ENCODE results near the gene WWP2. TPM values are rescaled to one million over a fixed set of nuclear protein-coding genes. Genes with fewer than 3 reads are reported as not detected.
"Not testable (repeated sequence)": the region's sequence is repeated elsewhere in the genome, so short reads cannot be mapped to it uniquely, and the experiment has no call there.

WWP2 gene
- total RNA-seq, 1 donor from 2014 or later = 8.4 TPM

DNA sequence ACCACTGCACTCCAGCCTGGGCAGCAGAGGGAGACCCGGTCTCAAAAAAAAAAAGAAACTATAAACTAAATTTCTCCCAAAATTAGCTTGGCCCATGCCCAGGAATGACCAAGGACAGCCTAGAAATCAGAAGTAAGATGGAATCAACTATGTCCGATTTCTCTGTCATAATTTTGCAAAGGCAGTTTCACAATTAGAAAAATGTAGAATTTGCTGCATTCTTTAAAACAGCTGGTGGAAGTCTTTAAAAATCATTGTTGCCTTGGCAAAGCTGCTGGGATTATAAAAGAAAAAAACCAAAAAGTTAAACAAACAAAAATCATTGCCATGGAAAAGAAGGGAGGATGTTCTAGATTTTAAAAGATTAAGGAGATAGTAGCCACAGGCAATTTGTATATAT lies 32.4 kb downstream of the WWP2 start:
- DNase-seq (ENCODE audit: low spot score) = no peak

DNA sequence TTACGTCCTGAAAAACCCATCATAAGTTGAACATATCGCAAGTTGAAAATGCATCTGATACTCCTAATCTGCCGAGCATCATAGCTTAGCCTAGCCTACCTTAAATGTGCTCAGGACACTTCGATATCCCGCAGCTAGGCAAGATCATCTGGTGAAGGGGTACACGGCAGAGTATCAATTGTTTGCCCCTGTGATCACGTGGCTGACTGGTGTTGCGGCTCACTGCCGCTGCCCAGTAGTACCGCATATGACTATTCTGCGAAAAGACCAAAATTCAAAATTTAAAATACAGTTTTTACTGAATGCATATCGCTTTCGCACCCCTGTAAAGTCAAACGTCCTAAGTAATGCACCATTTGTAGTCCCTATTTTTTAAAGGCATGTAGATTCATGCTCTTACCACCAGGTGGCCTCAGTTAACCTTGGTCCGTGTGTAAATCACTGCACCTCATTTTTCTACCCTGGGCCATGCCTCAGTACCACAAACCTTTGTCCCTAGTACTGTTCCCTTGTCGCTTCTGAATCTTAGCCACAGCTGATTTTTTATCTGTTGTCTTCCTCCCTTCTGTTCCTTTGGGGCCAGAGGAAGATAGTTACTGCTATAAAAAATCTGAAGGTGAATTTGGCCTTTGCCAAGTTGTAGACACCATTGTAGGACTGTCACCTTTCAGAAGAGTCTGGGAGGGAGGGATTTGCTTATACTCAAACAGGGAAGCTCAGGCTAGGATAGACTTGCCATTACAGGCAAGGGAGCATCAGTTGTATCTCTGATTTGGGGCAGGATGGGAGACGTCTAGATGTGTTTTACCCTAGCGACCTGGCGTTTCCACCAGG lies 34.4 kb downstream of the WWP2 start:
- DNase-seq (ENCODE audit: low spot score) = peak; percentile 66

DNA sequence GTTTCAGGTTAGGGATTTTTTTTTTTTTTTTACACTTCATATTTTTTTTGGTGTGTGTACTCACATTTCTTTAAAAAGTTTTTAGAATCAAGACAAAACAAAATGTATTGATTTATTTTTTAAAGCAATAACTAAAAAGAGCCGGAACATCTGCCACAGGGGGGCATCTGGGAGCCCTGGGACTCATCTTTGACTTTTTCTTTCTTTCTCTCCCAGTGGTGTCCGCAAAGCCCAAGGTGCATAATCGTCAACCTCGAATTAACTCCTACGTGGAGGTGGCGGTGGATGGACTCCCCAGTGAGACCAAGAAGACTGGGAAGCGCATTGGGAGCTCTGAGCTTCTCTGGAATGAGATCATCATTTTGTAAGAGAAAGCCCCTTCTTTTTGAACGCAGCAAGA lies 36.3 kb downstream of the WWP2 start:
- no peak for DNase-seq (ENCODE audit: low spot score)

DNA sequence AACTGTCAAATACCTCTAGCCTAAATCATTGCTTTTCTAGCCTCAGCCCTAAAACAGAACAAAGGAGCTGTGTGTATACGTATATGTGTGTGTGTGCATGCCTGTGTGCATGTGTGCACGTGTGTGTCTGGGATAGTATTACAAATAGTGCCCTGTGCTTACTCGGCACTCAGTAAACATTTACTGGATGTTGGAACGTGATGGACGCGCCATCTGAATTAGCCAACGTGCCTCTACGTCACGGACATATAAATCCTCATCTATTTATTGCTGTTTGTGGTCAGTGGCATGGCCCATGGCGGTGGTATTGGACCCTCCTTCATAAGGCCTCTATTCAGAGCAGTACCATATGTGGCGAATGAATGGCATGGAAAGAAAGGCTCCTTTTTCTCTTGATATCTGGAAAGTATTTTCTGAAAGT lies 37.5 kb downstream of the WWP2 start:
- DNase-seq (ENCODE audit: low spot score) = no peak

DNA sequence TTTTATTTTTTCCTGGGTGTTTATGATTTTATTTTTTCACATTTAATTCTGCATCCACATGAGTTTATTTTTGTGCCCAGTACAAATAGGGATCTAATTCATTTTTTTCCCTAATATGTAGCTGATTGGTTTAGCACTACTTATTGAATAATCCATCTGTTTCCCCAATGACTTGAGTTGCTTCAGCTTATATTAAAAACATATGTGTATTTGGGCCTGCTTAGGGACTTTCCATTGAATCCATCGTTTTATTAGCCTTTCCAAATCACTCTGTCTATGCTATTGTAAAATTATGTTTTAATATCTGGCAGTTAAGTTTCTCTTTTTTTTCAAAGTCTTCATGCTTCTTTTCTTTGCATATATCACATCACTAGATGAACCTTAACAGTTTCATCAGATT lies 42.2 kb downstream of the WWP2 start:
- DNase-seq (ENCODE audit: low spot score) = no peak

DNA sequence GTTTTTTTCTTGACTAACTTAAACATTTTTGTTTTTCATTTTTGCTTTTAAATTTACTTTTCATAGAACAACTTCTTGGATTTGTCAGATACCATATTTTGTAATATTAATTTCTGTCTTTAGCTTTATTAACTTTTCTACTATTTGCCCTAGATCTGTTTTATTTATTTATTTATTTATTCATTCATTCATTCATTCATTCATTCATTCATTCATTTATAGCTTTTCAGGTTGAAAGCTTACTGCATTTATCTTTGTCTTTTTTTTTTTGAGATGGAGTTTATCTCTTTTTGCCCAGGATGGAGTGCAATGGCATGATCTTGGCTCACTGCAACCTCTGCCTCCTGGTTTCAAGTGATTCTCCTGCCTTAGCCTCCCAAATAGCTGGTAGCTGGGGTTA lies 44.6 kb downstream of the WWP2 start:
- not testable (repeated sequence) for DNase-seq (ENCODE audit: low spot score)

DNA sequence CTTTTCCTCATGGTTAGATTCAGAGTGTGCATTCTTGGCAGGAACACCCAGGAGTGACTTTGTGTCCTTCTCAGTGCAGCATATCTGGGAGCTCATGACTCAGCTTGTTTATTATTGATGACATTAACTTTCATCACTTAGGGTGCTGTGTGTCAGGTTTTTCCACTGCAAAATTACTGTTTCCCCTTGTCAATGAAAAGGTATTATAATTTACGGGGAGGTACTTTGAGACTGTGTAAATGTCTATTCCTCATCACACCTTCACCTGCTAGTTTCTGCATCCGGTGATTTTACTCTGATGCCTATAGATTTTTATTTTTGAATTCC lies 50.5 kb downstream of the WWP2 start:
- DNase-seq (ENCODE audit: low spot score) = no peak

DNA sequence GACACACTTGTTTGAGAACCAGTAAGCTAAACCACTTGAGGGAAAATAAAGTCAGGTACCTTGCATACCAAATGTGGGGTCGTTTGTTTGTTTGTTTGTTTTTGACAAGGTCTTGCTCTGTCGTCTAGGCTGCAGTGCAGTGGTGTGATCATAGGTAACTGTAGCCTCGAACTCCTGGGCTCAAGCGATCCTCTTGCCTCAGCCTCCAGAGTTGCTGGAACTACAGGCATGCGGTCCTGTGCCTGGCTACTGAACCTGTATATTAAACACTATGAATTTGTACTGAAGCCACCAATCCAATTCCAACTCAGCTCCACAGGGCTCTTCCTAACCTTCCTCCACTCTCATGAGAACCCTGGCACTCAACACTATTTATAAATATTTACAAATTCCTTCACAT lies 51.9 kb downstream of the WWP2 start:
- DNase-seq (ENCODE audit: low spot score) = no peak

DNA sequence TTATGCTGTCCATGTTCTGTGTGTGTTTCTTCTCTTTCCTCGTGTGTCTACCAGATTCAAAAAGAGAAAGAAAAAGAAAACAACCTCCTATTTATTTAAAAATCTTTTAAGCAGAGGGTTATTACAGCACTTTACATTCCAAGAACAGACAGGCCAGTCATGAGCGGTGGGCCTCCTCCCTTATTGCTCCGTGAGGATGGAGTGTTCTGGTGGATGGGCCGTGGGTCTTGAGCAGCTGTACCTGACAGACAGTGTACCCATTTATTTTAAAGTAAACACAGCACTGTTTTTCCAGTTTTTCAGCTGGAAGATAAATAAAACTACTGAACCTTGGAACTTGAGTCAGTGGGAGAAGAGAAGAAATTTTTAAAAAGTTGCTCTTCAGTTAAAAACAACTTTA lies 52.4 kb downstream of the WWP2 start:
- no peak for DNase-seq (ENCODE audit: low spot score)

DNA sequence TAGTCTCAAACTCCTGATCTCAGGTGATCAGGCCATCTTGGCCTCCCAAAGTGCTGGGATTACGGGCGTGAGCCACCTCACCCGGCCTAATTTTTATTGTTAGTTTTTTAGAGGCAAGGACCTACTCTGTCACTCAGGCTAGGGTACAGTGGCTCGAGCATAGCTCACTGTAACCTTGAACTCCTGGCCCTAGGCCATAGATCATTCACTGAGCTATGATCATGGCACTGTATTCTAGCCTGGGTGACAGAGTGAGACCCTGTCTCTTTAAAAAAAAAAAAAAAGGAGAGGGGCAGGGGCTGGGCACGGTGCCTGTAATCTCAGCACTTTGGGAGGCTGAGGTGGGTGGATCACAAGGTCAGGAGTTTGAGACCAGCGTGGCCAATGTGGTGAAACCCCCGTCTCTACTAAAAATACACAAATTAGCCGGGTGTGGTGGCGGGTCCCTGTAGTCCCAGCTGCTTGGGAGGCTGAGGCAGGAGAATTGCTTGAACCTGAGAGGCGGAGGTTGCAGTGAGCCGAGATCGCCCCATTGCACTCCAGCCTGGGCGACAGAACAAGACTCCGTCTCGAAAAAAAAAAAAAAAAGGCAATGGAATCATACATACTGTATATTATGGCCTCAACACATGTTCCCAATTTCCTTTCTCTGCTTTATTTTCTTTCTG lies 53.2 kb downstream of the WWP2 start:
- not testable (repeated sequence) for DNase-seq (ENCODE audit: low spot score)

DNA sequence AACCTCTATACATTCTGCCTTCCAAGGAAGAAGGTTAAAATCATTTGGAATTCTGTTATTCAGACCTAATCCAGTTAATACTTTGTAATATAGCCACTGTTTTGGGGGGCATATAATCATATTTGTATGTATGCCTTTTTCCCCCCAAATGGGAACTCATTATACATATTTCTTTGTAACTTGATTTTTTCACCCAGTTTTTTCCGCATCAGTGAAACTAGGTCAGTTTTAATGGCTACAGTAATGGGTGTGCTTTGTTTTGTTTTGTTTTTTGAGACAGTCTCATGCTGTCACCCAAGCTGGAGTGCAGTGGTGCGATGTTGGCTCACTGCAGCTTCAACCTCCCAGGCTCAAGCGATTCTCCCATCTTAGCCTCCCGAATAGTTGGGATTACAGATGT lies 54.9 kb downstream of the WWP2 start:
- no peak for DNase-seq (ENCODE audit: low spot score)

DNA sequence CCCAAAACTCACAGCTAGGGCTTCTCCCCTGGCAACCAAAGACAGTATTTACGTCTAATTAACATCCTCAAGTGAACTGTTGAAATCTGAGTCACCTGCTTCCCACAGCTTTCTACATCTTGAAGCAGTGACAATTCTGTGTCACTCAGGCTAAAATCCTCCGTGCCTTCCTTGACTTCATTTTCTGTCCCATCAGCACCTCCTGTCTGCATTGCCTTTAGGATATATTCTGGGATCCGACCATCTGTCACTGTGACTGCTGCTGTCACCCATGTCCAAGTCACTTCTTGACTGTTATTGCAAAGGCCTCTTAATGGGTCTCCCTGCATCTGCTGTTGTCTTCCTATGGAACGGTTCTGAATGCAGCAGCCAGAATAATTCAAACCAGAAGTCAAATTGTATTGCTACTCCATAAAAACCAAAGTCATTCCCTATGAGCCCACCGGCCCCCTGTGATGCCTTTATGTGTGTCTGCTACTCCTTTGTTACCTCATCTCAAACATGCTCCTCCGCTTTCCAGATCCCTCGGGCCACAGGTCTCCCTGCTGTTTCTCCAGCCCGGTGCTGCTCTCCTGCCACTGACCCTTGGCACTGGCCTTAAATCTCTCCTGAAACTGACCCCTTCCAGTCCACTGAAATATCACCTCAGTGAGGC lies 56.9 kb downstream of the WWP2 start:
- DNase-seq (ENCODE audit: low spot score) = no peak

DNA sequence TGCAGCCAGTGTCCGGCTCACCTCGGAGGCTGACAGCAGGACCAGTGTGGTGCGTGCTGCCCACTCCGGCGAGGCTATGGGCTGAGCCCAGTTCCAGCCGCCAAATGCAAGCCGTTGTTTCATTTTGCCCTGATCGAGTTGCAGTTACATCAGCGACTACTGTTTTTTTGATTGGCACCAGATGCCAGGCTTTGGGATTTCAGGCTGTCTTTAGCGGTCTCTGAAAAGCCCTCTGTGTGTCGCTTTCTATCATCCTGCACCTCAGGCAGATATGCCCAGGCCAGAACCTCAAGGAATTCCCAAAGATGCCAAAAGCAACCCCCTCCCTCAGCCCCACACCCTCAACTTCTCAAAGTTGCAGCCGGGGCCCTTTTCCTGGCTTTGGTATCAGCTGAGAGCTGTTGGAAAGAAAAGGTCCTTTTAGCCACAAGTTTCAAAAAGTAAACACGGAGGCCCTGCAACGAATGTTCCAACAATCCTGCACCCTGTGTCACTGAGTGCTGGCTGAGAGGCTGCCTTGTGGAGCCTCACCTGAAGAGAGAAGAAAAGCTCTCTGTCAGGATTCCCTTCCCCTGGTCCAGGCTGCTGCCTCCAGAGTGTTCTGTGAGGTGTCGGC lies 58.9 kb downstream of the WWP2 start:
- no peak for DNase-seq (ENCODE audit: low spot score)

DNA sequence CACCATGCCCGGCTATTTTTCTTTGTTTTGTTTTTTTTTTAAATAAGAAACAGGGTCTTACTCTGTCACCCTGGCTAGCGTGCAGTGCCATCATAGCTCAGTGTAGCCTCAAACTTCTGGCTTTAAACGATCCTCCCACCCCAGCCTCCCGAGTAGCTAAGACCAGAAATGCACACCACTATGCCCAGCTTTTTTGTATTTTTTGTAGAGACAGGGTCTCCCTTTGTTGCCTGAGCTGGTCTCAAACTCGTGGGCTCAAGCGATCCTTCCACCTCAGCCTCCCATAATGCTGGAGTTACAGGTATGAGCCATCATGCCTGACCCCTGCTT lies 59.7 kb downstream of the WWP2 start:
- DNase-seq (ENCODE audit: low spot score) = no peak

DNA sequence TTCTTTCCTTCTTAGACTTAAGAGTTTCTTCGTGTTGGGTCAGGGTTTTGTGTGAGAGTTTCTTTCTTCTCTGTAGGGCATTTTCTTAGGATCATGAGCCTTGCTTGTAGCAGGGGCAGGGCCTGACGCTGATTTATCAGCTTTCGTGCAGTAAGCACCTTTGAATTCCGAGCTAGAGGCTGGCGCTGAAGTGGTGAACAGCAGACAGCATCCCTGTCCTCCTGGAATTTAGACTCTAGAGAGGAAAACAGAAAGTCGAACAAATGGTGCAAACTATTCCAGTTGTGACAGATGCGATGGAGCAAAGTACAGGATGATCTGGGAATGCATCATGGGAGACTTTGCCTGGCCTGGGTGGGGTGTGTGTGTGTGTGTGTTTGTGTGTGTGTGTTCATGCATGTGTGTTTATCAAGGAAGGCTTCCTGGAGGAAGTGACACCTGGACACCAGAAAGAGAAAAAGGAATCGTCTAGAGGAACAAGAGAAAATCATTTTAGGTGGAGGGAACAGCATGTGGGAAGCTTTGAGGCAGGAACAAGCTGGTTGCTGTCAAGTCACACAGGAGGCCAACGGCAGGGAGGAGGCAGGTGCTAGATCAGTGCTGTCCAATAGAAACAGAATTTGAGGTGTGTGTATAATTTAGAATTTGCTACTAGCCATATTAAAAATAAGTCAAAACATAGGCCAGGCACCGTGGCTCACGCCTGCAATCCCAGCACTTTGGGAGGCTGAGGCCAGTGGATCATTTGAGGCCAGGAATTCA lies 60.2 kb downstream of the WWP2 start:
- DNase-seq (ENCODE audit: low spot score) = no peak

DNA sequence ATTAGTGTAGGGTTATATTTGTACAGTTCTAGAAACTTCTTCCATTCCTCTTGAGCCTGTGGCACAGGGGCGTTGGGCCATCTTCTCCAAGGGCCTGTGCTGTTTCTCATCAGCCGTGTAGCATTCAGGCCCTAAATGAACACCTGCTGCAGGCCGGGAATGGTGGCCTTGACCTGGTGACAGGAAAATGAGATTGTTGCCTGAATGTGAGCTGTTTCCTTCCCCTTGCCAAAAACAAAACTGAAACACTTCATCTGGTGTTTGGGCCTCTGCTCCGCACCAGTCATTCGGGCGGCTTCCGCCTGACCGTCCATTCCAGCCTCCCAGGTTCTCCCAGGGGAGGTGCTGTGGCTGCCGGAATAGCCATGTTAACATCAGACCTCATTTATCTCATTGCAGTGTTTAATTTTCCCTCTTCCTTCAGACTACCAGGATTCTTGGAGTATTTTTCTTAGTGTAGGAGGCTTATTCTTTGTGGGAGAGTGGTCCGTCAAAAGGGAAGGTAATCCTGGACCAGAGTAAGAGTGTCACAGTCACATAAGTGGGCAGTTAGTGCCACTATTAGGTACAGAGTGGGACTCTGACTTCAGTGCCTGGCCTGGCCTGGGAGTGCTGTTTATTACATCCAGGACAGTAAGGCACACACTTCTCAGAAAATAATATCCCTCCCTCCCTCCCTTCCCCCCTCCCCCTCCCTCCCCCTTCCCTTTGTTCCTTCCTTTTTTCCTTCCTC lies 61.9 kb downstream of the WWP2 start:
- no peak for DNase-seq (ENCODE audit: low spot score)

DNA sequence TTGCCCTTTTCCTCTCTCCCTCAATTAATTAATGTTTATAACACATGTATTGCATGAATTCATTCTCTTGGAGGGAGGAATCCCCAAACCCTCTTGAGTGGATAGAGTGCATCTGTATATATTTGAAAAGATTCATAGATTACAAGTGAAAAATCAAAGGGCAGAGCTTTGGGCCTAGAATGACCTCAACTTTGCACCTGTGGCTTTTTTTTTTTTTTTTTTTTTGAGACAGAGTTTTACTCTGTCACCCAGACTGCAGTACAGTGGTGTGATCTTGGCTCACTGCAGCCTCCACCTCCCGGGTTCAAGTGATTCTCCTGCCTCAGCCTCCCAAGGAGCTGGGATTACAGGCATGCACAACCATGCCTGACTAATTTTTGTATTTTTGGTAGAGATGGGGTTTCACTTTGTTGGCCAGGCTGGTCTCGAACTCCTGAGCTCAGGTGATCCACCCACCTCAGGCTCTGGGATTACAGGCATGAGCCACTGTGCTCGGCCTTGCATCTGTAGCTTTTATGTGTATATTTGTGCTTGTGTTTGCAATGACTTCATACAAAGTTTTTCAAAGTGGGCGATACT lies 62.5 kb downstream of the WWP2 start:
- not testable (repeated sequence) for DNase-seq (ENCODE audit: low spot score)

DNA sequence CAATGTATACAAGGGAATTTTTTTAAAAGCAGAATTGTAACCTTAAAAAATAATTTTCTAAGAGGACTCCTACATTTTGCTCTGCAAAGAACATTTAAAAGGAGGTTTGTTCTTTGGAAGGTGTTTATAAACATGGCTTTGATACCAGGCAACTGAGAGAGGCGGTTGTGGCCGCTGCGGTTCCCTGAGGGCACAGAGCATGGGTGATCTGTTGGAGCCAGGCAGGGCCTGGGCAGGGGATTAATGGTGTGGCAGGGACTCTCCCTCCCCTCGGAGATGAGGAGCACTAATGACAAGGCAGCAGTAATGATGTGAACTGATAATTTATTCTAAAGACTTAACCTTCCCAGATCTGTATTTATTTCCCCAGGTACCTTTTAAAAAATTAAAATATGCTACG lies 65.4 kb downstream of the WWP2 start:
- DNase-seq (ENCODE audit: low spot score) = no peak

DNA sequence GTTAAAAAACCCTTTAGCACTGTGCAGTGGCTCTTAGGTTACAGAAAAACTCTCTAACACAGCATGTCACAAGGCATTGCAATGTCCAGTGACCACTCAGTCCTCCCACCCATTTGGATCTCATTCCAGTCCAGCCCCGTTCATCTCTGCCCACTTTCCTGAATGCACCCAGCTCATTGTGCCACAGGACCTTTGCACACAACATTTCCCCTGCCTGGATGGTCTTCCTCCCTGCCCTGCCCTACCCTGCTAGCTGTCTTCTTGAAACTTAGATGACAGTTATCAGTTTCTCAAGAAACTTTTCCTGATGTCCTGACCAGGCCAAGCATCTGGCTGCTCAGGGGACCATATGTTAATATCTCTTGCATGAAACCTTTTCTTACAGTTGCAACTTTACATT lies 67.2 kb downstream of the WWP2 start:
- no peak for DNase-seq (ENCODE audit: low spot score)

DNA sequence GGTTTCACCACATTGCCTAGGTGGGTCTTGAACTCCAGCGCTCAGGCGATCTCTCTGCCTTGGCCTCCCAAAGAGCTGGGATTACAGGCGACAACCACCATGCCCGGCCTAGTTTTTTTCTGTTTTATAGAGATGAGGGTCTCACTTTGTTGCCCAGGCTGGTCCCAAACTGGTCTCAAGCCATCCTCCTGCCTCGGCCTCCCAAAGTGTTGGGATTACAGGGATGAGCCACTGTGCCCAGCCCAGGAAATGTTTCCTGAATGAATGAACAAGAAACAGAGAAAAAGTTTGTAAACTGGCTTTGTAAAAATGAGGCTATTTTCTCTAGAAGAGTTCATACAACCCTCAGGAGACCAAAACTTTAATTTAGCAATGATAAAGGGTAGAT lies 68.0 kb downstream of the WWP2 start:
- no peak for DNase-seq (ENCODE audit: low spot score)
